IMR-90 (cell line): ENCODE measurements around the gene FAM98B. TPM values are rescaled to one million over a fixed set of nuclear protein-coding genes. Genes with fewer than 3 reads are reported as not detected.

Experiments
- ATAC-seq: fragments of 200-7000 bp; cut with Tn5 transposase; 2 replicates; pipeline ENCODE4 v1.9.1; 2020; ENCODE audit warnings: low read depth, mild to moderate bottlenecking, moderate library complexity
- BruUV-seq: library from RNA; stranded (reverse); fragments of 400-500 nt; replicated peaks from 2 replicates; lab custom pipeline; 2021; lab: Mats Ljungman, UMichigan
- CTCF ChIA-PET: fragments of 300-600 bp; formaldehyde crosslinking; extraction: SDS; loops from one replicate; lab custom pipeline; 2021; ENCODE audit warnings: antibody characterized with exemption; lab: Yijun Ruan, JAX
- POLR2A ChIA-PET: fragments of 300-600 bp; sonication (Branson Sonifier 250); formaldehyde crosslinking; loops from one replicate; lab custom pipeline; 2022; ENCODE audit warnings: antibody characterized with exemption; ENCODE audit not compliant: unreplicated experiment; lab: Charles Lee
- DNase-seq: peaks from one replicate; pipeline ENCODE4 v3.0.0; 2013
- H2AFZ ChIP-seq: replicated peaks from 2 replicates; pipeline ENCODE3; 2013; ENCODE audit warnings: low read length, mild to moderate bottlenecking; ENCODE audit not compliant: poor library complexity
- H2AK5ac ChIP-seq: 2 replicates; pipeline ENCODE4 v1.6.1; 2013; ENCODE audit warnings: low read depth, low read length, inconsistent platforms
- H2AK9ac ChIP-seq: replicated peaks from 2 replicates; pipeline ENCODE3; 2013; ENCODE audit warnings: mild to moderate bottlenecking, low read depth, low read length, moderate library complexity; ENCODE audit not compliant: poor library complexity
- H2BK120ac ChIP-seq: 2 replicates; pipeline ENCODE4 v1.6.1; 2013; ENCODE audit warnings: low read depth, low read length, inconsistent platforms
- H2BK15ac ChIP-seq: 3 replicates; pipeline ENCODE4 v1.6.1; 2013; ENCODE audit warnings: low read depth, low read length, inconsistent platforms
- H2BK20ac ChIP-seq: 2 replicates; pipeline ENCODE4 v1.6.1; 2013; ENCODE audit warnings: low read depth, mild to moderate bottlenecking, inconsistent platforms, low read length, moderate library complexity
- H2BK5ac ChIP-seq: 2 replicates; pipeline ENCODE4 v1.6.1; 2013; ENCODE audit warnings: mild to moderate bottlenecking, low read depth, low read length, inconsistent platforms; ENCODE audit not compliant: poor library complexity, severe bottlenecking
- H3K14ac ChIP-seq: replicated peaks from 2 replicates; pipeline ENCODE4 v1.6.1; 2013; ENCODE audit warnings: low read depth, low read length, inconsistent platforms
- H3K18ac ChIP-seq: 2 replicates; pipeline ENCODE4 v1.6.1; 2013; ENCODE audit warnings: low read depth, low read length, control low read depth
- H3K23ac ChIP-seq: 2 replicates; pipeline ENCODE4 v1.6.1; 2013; ENCODE audit warnings: low read depth, low read length, inconsistent platforms
- H3K27ac ChIP-seq: 2 replicates; pipeline ENCODE4 v1.5.1; 2013; ENCODE audit warnings: mild to moderate bottlenecking, control low read depth, low read length; ENCODE audit not compliant: insufficient read depth
- H3K27me3 ChIP-seq: 2 replicates; pipeline ENCODE4 v1.6.1; 2013; ENCODE audit warnings: low read length; ENCODE audit not compliant: control insufficient read depth, insufficient read depth
- H3K36me3 ChIP-seq: 2 replicates; pipeline ENCODE4 v1.6.1; 2013; ENCODE audit warnings: low read length, mixed read lengths; ENCODE audit not compliant: control insufficient read depth, insufficient read depth
- H3K4ac ChIP-seq: 2 replicates; pipeline ENCODE4 v1.6.1; 2013; ENCODE audit warnings: low read depth, low read length, inconsistent platforms
- H3K4me1 ChIP-seq: 2 replicates; pipeline ENCODE4 v1.6.1; 2013; ENCODE audit warnings: low read length, mixed read lengths; ENCODE audit not compliant: control insufficient read depth, insufficient read depth
- H3K4me2 ChIP-seq: 2 replicates; pipeline ENCODE4 v1.6.1; 2013; ENCODE audit warnings: low read depth, mild to moderate bottlenecking, control low read depth, low read length, moderate library complexity
- H3K4me3 ChIP-seq: 2 replicates; pipeline ENCODE4 v1.5.1; 2013; ENCODE audit warnings: low read depth, mild to moderate bottlenecking, control low read depth, low read length, moderate library complexity; ENCODE audit not compliant: insufficient read depth
- H3K56ac ChIP-seq: 2 replicates; pipeline ENCODE4 v1.6.1; 2013; ENCODE audit warnings: low read length, inconsistent platforms; ENCODE audit not compliant: insufficient read depth; ENCODE audit errors: extremely low read depth
- H3K79me1 ChIP-seq, 2 experiments: 2 replicates each; pipeline ENCODE4 v1.6.1; 2013; ENCODE audit warnings: low read length in 2 of 2, inconsistent platforms in 1 of 2, low read depth in 1 of 2
- H3K9ac ChIP-seq: 2 replicates; pipeline ENCODE4 v1.6.1; 2013; ENCODE audit warnings: low read depth, low read length, control low read depth
- H3K9me1 ChIP-seq: 2 replicates; pipeline ENCODE4 v1.6.1; 2013; ENCODE audit warnings: low read length, inconsistent platforms; ENCODE audit not compliant: insufficient read depth
- H3K9me3 ChIP-seq: 2 replicates; pipeline ENCODE4 v1.6.1; 2013; ENCODE audit warnings: low read length; ENCODE audit not compliant: control insufficient read depth, insufficient read depth
- H4K20me1 ChIP-seq: 2 replicates; pipeline ENCODE4 v1.6.1; 2013; ENCODE audit warnings: low read length, inconsistent platforms; ENCODE audit not compliant: insufficient read depth
- H4K5ac ChIP-seq: 2 replicates; pipeline ENCODE4 v1.6.1; 2013; ENCODE audit warnings: mild to moderate bottlenecking, low read depth, low read length, control low read depth
- H4K8ac ChIP-seq, 2 experiments: 2 replicates each; pipeline ENCODE4 v1.6.1; 2013; ENCODE audit warnings: low read depth in 2 of 2, low read length in 2 of 2, control low read depth in 1 of 2, inconsistent platforms in 1 of 2
- H4K91ac ChIP-seq: 2 replicates; pipeline ENCODE4 v1.6.1; 2013; ENCODE audit warnings: low read depth, low read length, inconsistent platforms; ENCODE audit not compliant: insufficient read depth
- FOS ChIP-seq: fragments of 150-350 bp; IDR thresholded peaks from 2 replicates; pipeline ENCODE4 v1.6.1; 2016; ENCODE audit warnings: low read depth, low read length
- WGBS, 2 experiments: methylation state at CpG; one replicate each; pipeline versions ENCODE4 v1.1.5 to v1.1.7; 2013; ENCODE audit warnings: missing lambda C conversion rate in 2 of 2; ENCODE audit not compliant: insufficient read length in 1 of 2; ENCODE audit errors: extremely low coverage in 2 of 2; 5-methylcytosine and 5-hydroxymethylcytosine counted together
- dilution Hi-C: fragments of 300-500 bp; cut with HindIII; formaldehyde crosslinking; loops from one replicate; pipeline ENCODE4 v1.14.3; 2018; ENCODE audit warnings: low sequenced_read_pairs; ENCODE audit not compliant: unreplicated experiment
- in situ Hi-C: fragments of 300-500 bp; cut with MboI; formaldehyde crosslinking; loops from 3 replicates; pipeline ENCODE4 v1.14.3; 2019; ENCODE audit warnings: low sequenced_read_pairs, inconsistent platforms, mixed read lengths
- intact Hi-C: fragments of 100-400 bp; cut with micrococcal nuclease; formaldehyde crosslinking; loops from 2 replicates; pipeline ENCODE4 v1.10.0; 2022
- polyA plus RNA-seq, 3 experiments: library from polyadenylated mRNA; depleted of rRNA; stranded (reverse); fragments of >200 nt; gene quantifications; 2 replicates each; pipeline ENCODE4 v1.2.3, GENCODE V29; 2012; ENCODE audit warnings: low replicate concordance in 1 of 3
- total RNA-seq: library from RNA; depleted of rRNA; stranded (reverse); fragments of >200 nt; gene quantifications from 2 replicates; pipeline ENCODE4 v1.2.3, GENCODE V29; 2012
- TF ChIP-seq, protein P1 (sequence below): conservative IDR thresholded peaks from 2 replicates; pipeline ENCODE4 v1.5.1; 2012; ENCODE audit warnings: mild to moderate bottlenecking, low read depth, low read length, improper control_type of control experiment

The FAM98B gene
- total and polyA plus RNA-seq, 2 of the 4 experiments (the other 2 are of a cell fraction) = 2.7 to 12.2 TPM

DNA sequence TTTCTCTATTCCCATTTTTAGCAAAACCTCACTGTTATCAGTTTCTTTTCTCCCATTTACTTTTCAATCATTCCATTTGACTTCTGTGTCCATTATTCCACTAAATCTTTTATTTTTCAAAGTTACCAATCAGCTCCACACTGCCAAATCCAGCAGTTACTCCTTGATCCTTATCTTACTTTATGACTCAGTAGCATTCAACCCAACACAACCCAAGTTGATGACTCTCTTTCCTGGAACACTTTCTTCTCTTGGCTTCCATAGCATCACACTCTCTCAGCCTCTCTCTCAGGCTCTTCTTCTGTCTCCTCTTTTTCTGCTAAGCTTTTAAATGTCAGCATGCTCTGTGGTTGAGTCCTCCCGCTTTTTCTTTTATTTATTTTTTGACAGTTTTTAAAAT, 74.4 kb downstream of the FAM98B start:
- H3K56ac ChIP-seq = no peak overlapping the region
- H3K4ac ChIP-seq = no peak overlapping the region
- peaks cover 4% of the 10 kb centered on the region; the same call in 1 of the 2 replicates for H3K4me1 ChIP-seq
- no peak overlapping the region for H3K23ac ChIP-seq
- no peak overlapping the region for H3K27ac ChIP-seq
- no peak overlapping the region for H2AK9ac ChIP-seq
- no peak overlapping the region for H2AFZ ChIP-seq
- no peaks in the 10 kb centered on the region for H4K20me1 ChIP-seq
- no peak overlapping the region for H3K14ac ChIP-seq
- no peak overlapping the region for H3K4me3 ChIP-seq
- H3K9ac ChIP-seq = no peak overlapping the region
- no peak overlapping the region for H3K4me2 ChIP-seq
- peak; percentile 72 for DNase-seq
- H3K36me3 ChIP-seq = no peaks in the 10 kb centered on the region
- WGBS, 2 experiments = no CpG with 5 or more reads among the region's 1 CpG
- no peaks in the 10 kb centered on the region for H3K9me1 ChIP-seq
- no peaks in the 10 kb centered on the region for H3K79me1 ChIP-seq
- H4K91ac ChIP-seq = no peak overlapping the region
- dilution Hi-C loops = no loop called here
- H2BK20ac ChIP-seq = no peak overlapping the region
- no peak overlapping the region for H4K5ac ChIP-seq
- ATAC-seq = peak; percentile 42; the same call in 1 of the 2 replicates
- no peak overlapping the region for H2BK5ac ChIP-seq
- H2AK5ac ChIP-seq = no peak overlapping the region
- in situ Hi-C loops = no loop called here
- BruUV-seq = no TSS peak
- ChIA-PET POLR2A (no interaction called here), CTCF (no interaction called here)
- H2BK15ac ChIP-seq = no peak overlapping the region
- no peaks in the 10 kb centered on the region for H3K9me3 ChIP-seq
- H4K8ac ChIP-seq = no peak overlapping the region
- intact Hi-C loops = no loop called here
- no peak overlapping the region for H3K18ac ChIP-seq
- no peak overlapping the region for H2BK120ac ChIP-seq
- no peaks in the 10 kb centered on the region for H3K27me3 ChIP-seq
- peak; percentile 15; the same call in 1 of the 2 replicates for TF ChIP-seq FOS
- TF ChIP-seq, protein P1, sequence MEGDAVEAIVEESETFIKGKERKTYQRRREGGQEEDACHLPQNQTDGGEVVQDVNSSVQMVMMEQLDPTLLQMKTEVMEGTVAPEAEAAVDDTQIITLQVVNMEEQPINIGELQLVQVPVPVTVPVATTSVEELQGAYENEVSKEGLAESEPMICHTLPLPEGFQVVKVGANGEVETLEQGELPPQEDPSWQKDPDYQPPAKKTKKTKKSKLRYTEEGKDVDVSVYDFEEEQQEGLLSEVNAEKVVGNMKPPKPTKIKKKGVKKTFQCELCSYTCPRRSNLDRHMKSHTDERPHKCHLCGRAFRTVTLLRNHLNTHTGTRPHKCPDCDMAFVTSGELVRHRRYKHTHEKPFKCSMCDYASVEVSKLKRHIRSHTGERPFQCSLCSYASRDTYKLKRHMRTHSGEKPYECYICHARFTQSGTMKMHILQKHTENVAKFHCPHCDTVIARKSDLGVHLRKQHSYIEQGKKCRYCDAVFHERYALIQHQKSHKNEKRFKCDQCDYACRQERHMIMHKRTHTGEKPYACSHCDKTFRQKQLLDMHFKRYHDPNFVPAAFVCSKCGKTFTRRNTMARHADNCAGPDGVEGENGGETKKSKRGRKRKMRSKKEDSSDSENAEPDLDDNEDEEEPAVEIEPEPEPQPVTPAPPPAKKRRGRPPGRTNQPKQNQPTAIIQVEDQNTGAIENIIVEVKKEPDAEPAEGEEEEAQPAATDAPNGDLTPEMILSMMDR = no peak
